ENCODE measurements around the gene SHMT2. TPM values are rescaled to one million over a fixed set of nuclear protein-coding genes. Genes with fewer than 3 reads are reported as not detected.
A peak's percentile ranks its signal among the peaks of the same experiment; 100 is the strongest.

SHMT2 gene
- polyA plus RNA-seq (2012; ENCODE audit: insufficient read depth, insufficient read length) = 205 TPM

GRCh38 chr12:57229634-57230380, at the start of gene SHMT2:
Gene SHMT2 (plus strand): TSS chr12:57229711. CDS start chr12:57229779, 68 bp downstream.
- peak within 1 kb of the TSS; percentile 80 for H3K4me3 ChIP-seq (ENCODE audit: low read length)
- peak; percentile 94 for DNase-seq (ENCODE audit: low read depth, low spot score)

DNA sequence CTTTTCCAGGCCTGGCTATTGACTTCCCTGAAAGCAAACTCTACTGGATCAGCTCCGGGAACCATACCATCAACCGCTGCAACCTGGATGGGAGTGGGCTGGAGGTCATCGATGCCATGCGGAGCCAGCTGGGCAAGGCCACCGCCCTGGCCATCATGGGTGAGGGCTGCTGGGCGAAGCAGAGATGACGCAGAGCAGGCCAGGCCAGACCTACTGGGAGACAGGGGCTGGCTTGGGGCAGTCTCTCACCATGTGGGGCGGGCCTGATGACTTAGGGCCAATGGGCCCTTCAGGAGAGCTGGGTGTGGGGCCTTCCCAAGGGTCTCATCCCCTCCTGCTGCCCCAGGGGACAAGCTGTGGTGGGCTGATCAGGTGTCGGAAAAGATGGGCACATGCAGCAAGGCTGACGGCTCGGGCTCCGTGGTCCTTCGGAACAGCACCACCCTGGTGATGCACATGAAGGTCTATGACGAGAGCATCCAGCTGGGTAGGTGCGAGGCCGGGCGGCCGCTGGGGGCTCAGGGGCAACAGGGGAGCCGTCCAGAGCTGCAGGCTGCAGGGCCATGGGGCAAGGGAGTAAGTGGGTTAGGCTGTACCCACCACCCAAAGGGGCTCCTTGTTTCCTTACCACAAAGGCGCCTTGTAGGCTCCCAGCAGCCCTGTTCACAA, 49.1 kb upstream of the SHMT2 start:
- no peak overlapping the region for H3K4me3 ChIP-seq (ENCODE audit: low read length)
- no peak for DNase-seq (ENCODE audit: low read depth, low spot score)

DNA sequence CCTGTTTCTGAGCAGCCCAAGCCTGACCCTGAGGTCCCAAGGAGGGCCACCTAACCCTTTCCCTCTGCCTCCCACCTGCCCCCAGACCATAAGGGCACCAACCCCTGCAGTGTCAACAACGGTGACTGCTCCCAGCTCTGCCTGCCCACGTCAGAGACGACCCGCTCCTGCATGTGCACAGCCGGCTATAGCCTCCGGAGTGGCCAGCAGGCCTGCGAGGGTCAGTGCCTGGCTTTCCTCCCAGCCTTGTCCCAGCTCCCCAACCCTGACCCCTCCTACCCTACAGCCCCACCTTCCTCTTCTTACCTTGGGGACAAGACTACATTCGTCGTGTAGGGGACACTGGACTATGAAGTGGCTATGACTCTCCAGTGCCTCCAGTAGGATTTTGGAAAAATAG, 48.4 kb upstream of the SHMT2 start:
- DNase-seq (ENCODE audit: low read depth, low spot score) = no peak
- no peak overlapping the region for H3K4me3 ChIP-seq (ENCODE audit: low read length)

DNA sequence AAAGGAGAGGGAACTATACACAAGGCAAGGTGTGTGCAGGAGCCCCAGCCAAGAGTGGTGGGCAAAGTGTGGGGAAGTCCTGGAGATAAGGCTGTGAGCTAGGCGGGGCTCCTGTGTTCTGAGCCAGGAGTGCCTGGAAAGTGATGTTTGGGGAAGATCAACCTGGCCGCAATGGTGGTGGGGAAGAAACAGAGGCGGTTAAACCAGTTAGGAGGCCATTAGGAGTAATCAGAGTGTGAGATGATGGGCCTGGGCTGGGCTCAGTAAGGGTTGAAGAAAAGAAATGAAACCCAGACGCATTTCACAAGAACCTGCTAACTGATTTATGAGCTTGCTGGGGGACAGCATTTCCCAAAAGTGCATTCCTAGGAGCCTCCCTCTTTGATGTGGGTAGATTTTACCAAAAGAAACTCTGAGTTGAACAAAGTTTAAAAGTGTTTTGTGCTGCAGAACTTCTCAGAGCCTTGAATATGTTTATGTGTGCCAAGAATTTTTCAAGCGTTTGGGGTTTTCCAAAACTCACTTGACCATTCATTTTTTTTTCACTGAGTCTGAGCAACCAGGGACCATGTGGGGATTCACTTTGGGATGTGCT, 47.9 kb upstream of the SHMT2 start:
- no peak overlapping the region for H3K4me3 ChIP-seq (ENCODE audit: low read length)
- DNase-seq (ENCODE audit: low read depth, low spot score) = no peak

- no peak overlapping the region for H3K4me3 ChIP-seq (ENCODE audit: low read length)
- peak; percentile 57 for DNase-seq (ENCODE audit: low read depth, low spot score)
Measured at GRCh38 chr12:57182918-57183575, 46.5 kb upstream of the SHMT2 start.

DNA sequence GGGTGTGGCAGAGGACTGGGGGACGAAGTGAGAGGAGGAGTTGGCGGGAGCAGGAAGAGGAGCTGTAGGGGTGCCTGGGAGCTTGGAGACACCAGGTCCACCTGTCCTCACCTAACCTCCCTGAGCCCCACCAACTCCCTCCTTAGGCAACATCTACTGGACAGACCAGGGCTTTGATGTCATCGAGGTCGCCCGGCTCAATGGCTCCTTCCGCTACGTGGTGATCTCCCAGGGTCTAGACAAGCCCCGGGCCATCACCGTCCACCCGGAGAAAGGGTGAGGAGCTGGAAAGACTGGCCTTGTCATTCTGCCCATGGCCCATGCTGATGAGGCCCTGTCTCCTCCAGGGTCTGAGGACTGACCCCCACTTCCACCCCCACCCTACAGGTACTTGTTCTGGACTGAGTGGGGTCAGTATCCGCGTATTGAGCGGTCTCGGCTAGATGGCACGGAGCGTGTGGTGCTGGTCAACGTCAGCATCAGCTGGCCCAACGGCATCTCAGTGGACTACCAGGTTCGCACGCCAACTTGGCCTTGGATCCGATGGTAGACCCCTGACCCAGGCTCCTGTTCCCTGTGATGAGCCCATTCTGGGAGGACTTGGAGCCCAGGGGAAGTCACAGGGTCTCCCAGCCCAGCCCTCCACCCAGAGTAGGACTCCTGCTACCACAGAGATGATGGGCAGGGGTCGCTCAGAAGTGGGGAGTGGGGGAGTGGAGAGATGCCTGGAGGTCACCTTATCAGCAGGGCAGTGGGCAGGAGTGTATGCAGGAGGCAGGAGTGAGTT, 45.4 kb upstream of the SHMT2 start:
- no peak for DNase-seq (ENCODE audit: low read depth, low spot score)
- no peak overlapping the region for H3K4me3 ChIP-seq (ENCODE audit: low read length)

DNA sequence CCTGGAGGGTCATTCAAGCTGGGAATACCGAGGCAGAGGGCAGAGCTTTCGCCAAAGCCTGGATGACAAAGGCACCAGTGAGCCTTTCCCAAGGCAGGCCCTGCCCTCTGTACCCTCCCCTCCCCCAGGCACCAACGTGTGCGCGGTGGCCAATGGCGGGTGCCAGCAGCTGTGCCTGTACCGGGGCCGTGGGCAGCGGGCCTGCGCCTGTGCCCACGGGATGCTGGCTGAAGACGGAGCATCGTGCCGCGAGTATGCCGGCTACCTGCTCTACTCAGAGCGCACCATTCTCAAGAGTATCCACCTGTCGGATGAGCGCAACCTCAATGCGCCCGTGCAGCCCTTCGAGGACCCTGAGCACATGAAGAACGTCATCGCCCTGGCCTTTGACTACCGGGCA, 44.1 kb upstream of the SHMT2 start:
- no peak for DNase-seq (ENCODE audit: low read depth, low spot score)
- H3K4me3 ChIP-seq (ENCODE audit: low read length) = no peak overlapping the region

DNA sequence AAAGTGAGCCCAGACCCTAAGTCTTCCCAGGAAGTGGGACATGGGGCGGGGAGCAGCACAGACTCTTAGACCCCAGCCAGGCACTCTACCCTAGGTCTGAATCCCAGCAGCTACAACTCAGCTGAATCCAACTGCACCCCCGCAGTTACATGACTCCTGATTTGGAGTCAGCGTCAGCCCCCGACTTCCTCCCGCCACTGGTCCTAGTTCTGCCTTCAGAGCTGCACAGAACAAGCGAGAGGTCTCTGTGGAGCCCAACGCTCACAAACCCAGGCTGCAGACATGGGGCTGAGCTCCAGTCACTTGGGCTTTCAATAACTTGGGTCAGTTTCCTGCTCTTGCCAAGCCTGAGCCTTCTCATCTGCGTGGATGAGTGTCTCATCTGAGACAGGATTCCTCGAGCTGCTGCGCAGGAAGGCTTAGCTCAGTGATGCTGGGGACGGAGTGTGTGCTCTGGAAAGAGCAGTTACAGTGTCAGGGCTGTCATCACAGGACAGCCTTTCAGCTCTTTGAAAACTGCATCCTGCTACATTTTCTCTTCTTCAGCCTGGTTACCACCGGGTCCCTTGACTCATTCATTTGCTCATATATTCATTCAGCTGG, 43.5 kb upstream of the SHMT2 start:
- no peak overlapping the region for H3K4me3 ChIP-seq (ENCODE audit: low read length)
- no peak for DNase-seq (ENCODE audit: low read depth, low spot score)

DNA sequence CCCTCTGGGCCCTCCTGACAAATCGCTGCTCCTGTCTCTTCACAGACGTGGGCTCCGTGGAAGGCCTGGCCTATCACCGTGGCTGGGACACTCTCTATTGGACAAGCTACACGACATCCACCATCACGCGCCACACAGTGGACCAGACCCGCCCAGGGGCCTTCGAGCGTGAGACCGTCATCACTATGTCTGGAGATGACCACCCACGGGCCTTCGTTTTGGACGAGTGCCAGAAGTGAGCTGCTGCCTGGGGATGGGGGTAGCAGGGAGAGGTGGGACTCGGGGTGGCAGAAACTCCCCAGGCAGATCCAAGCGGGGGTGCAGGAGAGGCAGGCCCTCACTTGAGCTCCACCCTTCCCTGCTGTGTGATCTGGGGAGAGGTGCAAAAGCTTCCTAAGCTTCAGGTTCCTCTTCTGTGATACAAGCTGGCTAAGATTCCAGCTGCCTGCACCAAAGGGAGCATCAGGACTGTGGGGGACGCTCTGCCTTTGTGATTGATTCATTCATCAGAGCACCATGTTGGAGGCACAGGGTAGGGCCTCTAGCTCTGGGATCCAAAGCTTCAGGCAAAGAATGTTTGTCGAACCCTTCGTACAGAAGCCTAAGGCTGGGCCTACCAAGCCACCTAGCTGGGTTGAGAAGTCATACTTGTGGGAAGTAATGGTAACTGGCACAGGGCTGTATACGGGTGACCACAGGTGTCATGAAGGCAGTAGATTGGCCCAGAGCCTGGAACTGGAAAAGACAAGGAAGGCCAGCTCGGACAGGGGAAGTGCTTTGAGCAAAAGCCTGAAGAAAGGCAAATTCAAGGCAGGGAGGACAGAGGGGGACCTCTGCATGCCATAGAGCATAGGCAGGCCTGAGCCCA, 42.1 kb upstream of the SHMT2 start:
- no peak for DNase-seq (ENCODE audit: low read depth, low spot score)
- H3K4me3 ChIP-seq (ENCODE audit: low read length) = no peak overlapping the region

- H3K4me3 ChIP-seq (ENCODE audit: low read length) = no peak overlapping the region
- DNase-seq (ENCODE audit: low read depth, low spot score) = no peak
Measured at GRCh38 chr12:57188090-57188425, 41.5 kb upstream of the SHMT2 start.

DNA sequence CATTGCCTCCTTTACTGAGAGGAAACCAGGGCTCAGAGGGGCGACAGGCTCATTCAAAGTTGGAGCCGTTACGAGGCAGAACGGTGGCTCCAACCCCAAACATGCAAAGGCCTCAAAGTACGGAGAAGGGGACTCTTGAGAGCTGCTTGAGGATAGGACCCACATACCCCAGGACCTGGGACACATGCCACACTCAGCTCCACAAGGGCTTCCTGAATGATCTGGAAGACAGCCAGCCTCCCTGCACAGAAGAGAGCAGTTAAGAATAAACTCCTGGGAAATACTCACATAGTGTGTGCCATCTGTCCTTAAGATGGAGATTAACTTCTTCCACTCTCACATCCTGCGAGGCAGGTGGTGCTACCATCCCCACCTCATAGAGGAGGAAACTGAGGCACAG, 39.5 kb upstream of the SHMT2 start:
- no peak overlapping the region for H3K4me3 ChIP-seq (ENCODE audit: low read length)
- no peak for DNase-seq (ENCODE audit: low read depth, low spot score)

DNA sequence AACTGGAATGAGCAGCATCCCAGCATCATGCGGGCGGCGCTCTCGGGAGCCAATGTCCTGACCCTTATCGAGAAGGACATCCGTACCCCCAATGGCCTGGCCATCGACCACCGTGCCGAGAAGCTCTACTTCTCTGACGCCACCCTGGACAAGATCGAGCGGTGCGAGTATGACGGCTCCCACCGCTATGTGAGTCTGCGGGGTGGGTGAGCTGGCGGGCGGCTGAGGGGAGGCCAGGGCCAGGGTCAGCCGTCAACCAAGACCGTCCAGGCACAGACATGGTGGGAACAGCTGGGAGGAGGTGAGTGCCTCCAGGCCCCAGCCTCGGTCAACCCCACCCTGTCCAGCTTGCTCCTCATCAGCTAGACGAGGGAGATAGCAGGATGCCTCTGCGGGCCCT, 38.7 kb upstream of the SHMT2 start:
- DNase-seq (ENCODE audit: low read depth, low spot score) = no peak
- no peak overlapping the region for H3K4me3 ChIP-seq (ENCODE audit: low read length)

- DNase-seq (ENCODE audit: low read depth, low spot score) = no peak
- no peak overlapping the region for H3K4me3 ChIP-seq (ENCODE audit: low read length)
Measured at GRCh38 chr12:57191410-57191809, 38.1 kb upstream of the SHMT2 start.

GRCh38 chr12:57192920-57193319, 36.6 kb upstream of the SHMT2 start:
- no peak overlapping the region for H3K4me3 ChIP-seq (ENCODE audit: low read length)
- no peak for DNase-seq (ENCODE audit: low read depth, low spot score)

- no peak for DNase-seq (ENCODE audit: low read depth, low spot score)
- no peak overlapping the region for H3K4me3 ChIP-seq (ENCODE audit: low read length)
Measured at GRCh38 chr12:57193706-57194245, 35.7 kb upstream of the SHMT2 start.

- DNase-seq (ENCODE audit: low read depth, low spot score) = no peak
- H3K4me3 ChIP-seq (ENCODE audit: low read length) = no peak overlapping the region
Measured at GRCh38 chr12:57194253-57194652, 35.3 kb upstream of the SHMT2 start.

- DNase-seq (ENCODE audit: low read depth, low spot score) = no peak
- no peak overlapping the region for H3K4me3 ChIP-seq (ENCODE audit: low read length)
Measured at GRCh38 chr12:57195186-57195585, 34.3 kb upstream of the SHMT2 start.

Data from Jurkat, Clone E6-1 (cell line).